NCI-H2029 treated with DMSO at 0.1 percent for 48 hours (cell line): ENCODE data around the gene GLYR1.

Experiments used
- DNase-seq: peaks from one replicate; lab custom pipeline; 2025; lab: John Stamatoyannopoulos, UW

GLYR1 gene

GRCh38 chr16:4763791-4764190 is 83.3 kb downstream of the GLYR1 start:
- DNase-seq = no peak

GRCh38 chr16:4762205-4762604 is 84.9 kb downstream of the GLYR1 start:
- no peak for DNase-seq

- no peak for DNase-seq
Observed at GRCh38 chr16:4760221-4760910, 86.7 kb downstream of the GLYR1 start.

GRCh38 chr16:4755687-4756086 is 91.4 kb downstream of the GLYR1 start:
- DNase-seq = no peak

GRCh38 chr16:4754865-4755264 is 92.2 kb downstream of the GLYR1 start:
- DNase-seq = no peak

GRCh38 chr16:4753227-4753626 is 93.9 kb downstream of the GLYR1 start:
- DNase-seq = no peak
